GM12878 (cell line): ENCODE data around the gene FLT1. TPM values are rescaled to one million over a fixed set of nuclear protein-coding genes. Genes with fewer than 3 reads are reported as not detected.

Experiments
- ATAC-seq: fragments of 200-7000 bp; cut with Tn5 transposase; 3 replicates; pipeline ENCODE4 v1.9.1; 2020; ENCODE audit warnings: mild to moderate bottlenecking, moderate library complexity
- BruUV-seq: library from RNA; stranded (reverse); fragments of 400-500 nt; replicated peaks from 2 replicates; lab custom pipeline; 2021; lab: Mats Ljungman, UMichigan
- CTCF ChIA-PET: fragments of 300-600 bp; sonication (Branson Sonifier 250); formaldehyde crosslinking; extraction: SDS; loops from one replicate; lab custom pipeline; 2021; ENCODE audit warnings: inconsistent platforms; lab: Yijun Ruan, JAX
- POLR2A ChIA-PET: fragments of 350-600 bp; formaldehyde crosslinking; extraction: SDS; loops from one replicate; lab custom pipeline; 2021; ENCODE audit warnings: inconsistent platforms; lab: Charles Lee
- RAD21 ChIA-PET: fragments of 300-600 bp; sonication (Branson Sonifier 250); formaldehyde crosslinking; loops from one replicate; lab custom pipeline; 2023; ENCODE audit warnings: antibody characterized with exemption; ENCODE audit not compliant: unreplicated experiment; lab: Charles Lee
- SMC1A ChIA-PET: fragments of 300-600 bp; sonication (Branson Sonifier 250); formaldehyde crosslinking; loops from one replicate; lab custom pipeline; 2023; ENCODE audit not compliant: unreplicated experiment, uncharacterized antibody; lab: Charles Lee
- DNase-seq: peaks from one replicate; pipeline ENCODE4 v3.0.0-alpha.2; 2011; ENCODE audit warnings: low read depth, low spot score
- FAIRE-seq: peaks from 3 replicates; lab custom pipeline; 2011; peaks lifted over from hg19 to GRCh38; lab: Jason Lieb, UNC
- H2AFZ ChIP-seq: 2 replicates; pipeline ENCODE4 v1.6.0; 2011; ENCODE audit warnings: low read depth, low read length, control low read depth; ENCODE audit not compliant: control insufficient read depth
- H3K27ac ChIP-seq: 2 replicates; pipeline ENCODE4 v1.5.1; 2011; ENCODE audit warnings: control low read depth; ENCODE audit not compliant: control insufficient read depth, insufficient read depth
- H3K27me3 ChIP-seq, 2 experiments: replicated peaks in 1 of 2; 2 replicates each; pipeline versions ENCODE4 v1.6.0 to v1.6.1; 2011; ENCODE audit warnings: low read length in 1 of 2; ENCODE audit not compliant: control insufficient read depth in 2 of 2, insufficient read depth in 2 of 2
- H3K36me3 ChIP-seq, 2 experiments: 2 replicates each; pipeline ENCODE4 v1.5.1; 2011; ENCODE audit warnings: low read length in 1 of 2; ENCODE audit not compliant: control insufficient read depth in 2 of 2, insufficient read depth in 2 of 2
- H3K4me1 ChIP-seq: 2 replicates; pipeline ENCODE4 v1.6.1; 2011; ENCODE audit warnings: mild to moderate bottlenecking, low read length, moderate library complexity, mixed read lengths; ENCODE audit not compliant: control insufficient read depth, insufficient read depth
- H3K4me2 ChIP-seq: 2 replicates; pipeline ENCODE4 v1.6.0; 2011; ENCODE audit warnings: control low read depth; ENCODE audit not compliant: control insufficient read depth, insufficient read depth
- H3K4me3 ChIP-seq: fragments of 200-600 bp; sonication (generic); 2 replicates; pipeline ENCODE4 v1.5.1; 2016
- H3K79me2 ChIP-seq: 2 replicates; pipeline ENCODE4 v1.6.0; 2011; ENCODE audit warnings: low read length; ENCODE audit not compliant: control insufficient read depth, insufficient read depth
- H3K9ac ChIP-seq: 2 replicates; pipeline ENCODE4 v1.8.0; 2011; ENCODE audit warnings: low read length, control low read depth, mixed read lengths; ENCODE audit not compliant: control insufficient read depth, insufficient read depth
- H3K9me3 ChIP-seq: replicated peaks from 3 replicates; pipeline ENCODE4 v1.5.1; 2011; ENCODE audit warnings: mild to moderate bottlenecking, low read length; ENCODE audit not compliant: control insufficient read depth, insufficient read depth
- H4K20me1 ChIP-seq: 2 replicates; pipeline ENCODE4 v1.6.0; 2011; ENCODE audit not compliant: control insufficient read depth, insufficient read depth
- BCL11A ChIP-seq: IDR thresholded peaks from 2 replicates; pipeline ENCODE4 v1.6.1; 2011; ENCODE audit warnings: low read depth, low read length
- BCL3 ChIP-seq: IDR thresholded peaks from 2 replicates; pipeline ENCODE4 v1.6.1; 2011; ENCODE audit warnings: borderline replicate concordance, low read depth, mild to moderate bottlenecking, moderate library complexity, low read length; ENCODE audit not compliant: insufficient read depth, poor library complexity, severe bottlenecking
- CHD2 ChIP-seq: IDR thresholded peaks from 2 replicates; pipeline ENCODE4 v1.6.1; 2011; ENCODE audit warnings: low read depth, low read length, improper control_type of control experiment, borderline replicate concordance
- KLF5 ChIP-seq: fragments of 450-650 bp; IDR thresholded peaks from 2 replicates; pipeline ENCODE4 v1.6.1; 2014; ENCODE audit warnings: mild to moderate bottlenecking; ENCODE audit not compliant: partially characterized antibody
- MEF2A ChIP-seq: IDR thresholded peaks from 2 replicates; pipeline ENCODE4 v1.6.1; 2011; ENCODE audit warnings: low read depth, mild to moderate bottlenecking, low read length, moderate library complexity; ENCODE audit not compliant: insufficient read depth
- MYC ChIP-seq: IDR thresholded peaks from 2 replicates; pipeline ENCODE4 v1.6.1; 2011; ENCODE audit warnings: mild to moderate bottlenecking, low read length, moderate library complexity, inconsistent platforms; ENCODE audit not compliant: insufficient read depth, insufficient replicate concordance, insufficient read length, severe bottlenecking
- RELA ChIP-seq: fragments of 450-650 bp; IDR thresholded peaks from 2 replicates; pipeline ENCODE4 v1.8.0; 2014; ENCODE audit warnings: borderline replicate concordance; ENCODE audit not compliant: partially characterized antibody
- SKIL ChIP-seq: fragments of 450-650 bp; IDR thresholded peaks from 2 replicates; pipeline ENCODE4 v1.6.1; 2017; ENCODE audit warnings: mild to moderate bottlenecking, low read depth, inconsistent platforms; ENCODE audit not compliant: poor library complexity, severe bottlenecking
- SMAD1 ChIP-seq: fragments of 450-650 bp; IDR thresholded peaks from 2 replicates; pipeline ENCODE4 v1.6.1; 2018; ENCODE audit warnings: mild to moderate bottlenecking, low read depth; ENCODE audit not compliant: partially characterized antibody
- YBX1 ChIP-seq: fragments of 450-650 bp; IDR thresholded peaks from 2 replicates; pipeline ENCODE4 v1.6.1; 2016; ENCODE audit warnings: antibody characterized with exemption
- WGBS: methylation state at CpG from one replicate; pipeline ENCODE4 v1.1.6; 2016; ENCODE audit warnings: low lambda C conversion rate; ENCODE audit not compliant: insufficient replicate concordance, insufficient coverage; ENCODE audit errors: missing lambda C conversion rate; 5-methylcytosine and 5-hydroxymethylcytosine counted together
- in situ Hi-C: fragments of 300-500 bp; cut with MboI; formaldehyde crosslinking; loops from 9 replicates; pipeline ENCODE4 v1.14.3; 2018; ENCODE audit warnings: mixed read lengths
- intact Hi-C: fragments of 100-400 bp; cut with micrococcal nuclease; formaldehyde crosslinking; loops from one replicate; pipeline ENCODE4 v1.14.2; 2022; ENCODE audit not compliant: unreplicated experiment
- polyA plus RNA-seq, 11 experiments: library from polyadenylated mRNA; depleted of rRNA in 4 of 11; unstranded in 6 of 11; stranded (reverse) in 5 of 11; fragments of >200 nt; fragmentation: Nextera tagmentation in 4 of 11; fragmentation: Illumina TruSeq in 1 of 11; extraction: Ambion mirVana in 4 of 11; extraction: Trizol in 1 of 11; gene quantifications; 1 replicate in 1 of 11; 2 replicates in 10 of 11; pipeline versions ENCODE4 v1.2.1 to v1.2.3, GENCODE V29; 2011 to 2016; ENCODE audit warnings: inconsistent platforms in 2 of 11, missing spikeins in 2 of 11, low read depth in 1 of 11
- total RNA-seq, 4 experiments: library from RNA; depleted of rRNA in 3 of 4; stranded (reverse); fragments of >200 nt in 3 of 4; fragmentation: Illumina TruSeq in 1 of 4; extraction: Trizol in 1 of 4; gene quantifications; 2 replicates each; pipeline versions ENCODE4 v1.2.1 to v1.2.3, GENCODE V29; 2013 to 2021

FLT1 gene
- total and polyA plus RNA-seq, 10 of the 15 experiments (the other 5 are each of a cell fraction or from before 2014, with no cell fraction given) = 0.55 to 5.6 (median 0.84) TPM

DNA sequence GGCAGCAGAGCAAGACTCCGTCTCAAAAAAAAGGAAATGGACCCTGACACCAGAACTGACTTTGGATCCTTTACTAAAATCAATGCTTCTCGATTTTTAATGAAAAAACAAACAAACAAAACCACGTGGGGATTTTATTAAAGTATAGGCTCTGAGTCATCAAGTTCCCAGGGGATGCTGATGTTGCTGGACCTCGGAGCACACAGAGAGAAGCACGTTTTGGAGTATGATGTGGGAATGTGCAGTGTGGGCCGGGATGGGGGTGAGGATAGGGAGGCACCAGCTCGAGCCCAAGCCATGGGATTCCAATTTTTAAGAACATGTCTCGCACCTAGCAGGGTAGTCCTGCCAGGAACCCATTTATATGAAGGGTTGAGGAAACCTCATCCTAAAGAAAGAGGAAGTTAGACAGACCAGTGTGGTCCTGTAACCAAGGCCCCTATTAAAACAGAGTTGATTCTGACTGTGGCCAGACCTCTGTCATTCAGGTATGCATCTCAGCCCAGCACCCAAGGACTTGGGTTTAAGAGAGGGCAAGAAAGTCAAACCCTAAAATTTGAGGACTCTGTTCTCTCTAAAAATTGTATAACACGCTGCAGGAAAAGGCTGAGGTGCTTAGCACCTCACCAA is 6.4 kb downstream of the FLT1 start:
- TF ChIP-seq BCL11A = no peak
- no peak for TF ChIP-seq MEF2A
- no peak for TF ChIP-seq SMAD1
- in situ Hi-C loops (no loop called here), intact Hi-C loops (no loop called here)
- SMC1A ChIA-PET = no interaction called here
- DNase-seq (no peak), FAIRE-seq (no peak), ATAC-seq (peak; percentile 78)
- BruUV-seq = no TSS peak
- 13% methylated on average over 9 of the region's 9 CpGs for WGBS
- Histone ChIP-seq H3K36me3 (no peaks in the 10 kb centered on the region), H3K4me2 (no peak overlapping the region), H3K4me1 (no peaks in the 10 kb centered on the region), H3K79me2 (no peaks in the 10 kb centered on the region), H4K20me1 (no peaks in the 10 kb centered on the region), H3K27ac (no peak overlapping the region), H3K27me3 (peaks cover 2 to 5% of the 10 kb centered on the region in 2 experiments; a peak in 3 of 4 replicates), H3K9me3 (no peaks in the 10 kb centered on the region), H3K9ac (no peak overlapping the region), H3K4me3 (no peak overlapping the region), H2AFZ (no peak overlapping the region)
- RAD21 ChIA-PET = no interaction called here
- POLR2A ChIA-PET = no interaction called here
- CTCF ChIA-PET = no interaction called here

DNA sequence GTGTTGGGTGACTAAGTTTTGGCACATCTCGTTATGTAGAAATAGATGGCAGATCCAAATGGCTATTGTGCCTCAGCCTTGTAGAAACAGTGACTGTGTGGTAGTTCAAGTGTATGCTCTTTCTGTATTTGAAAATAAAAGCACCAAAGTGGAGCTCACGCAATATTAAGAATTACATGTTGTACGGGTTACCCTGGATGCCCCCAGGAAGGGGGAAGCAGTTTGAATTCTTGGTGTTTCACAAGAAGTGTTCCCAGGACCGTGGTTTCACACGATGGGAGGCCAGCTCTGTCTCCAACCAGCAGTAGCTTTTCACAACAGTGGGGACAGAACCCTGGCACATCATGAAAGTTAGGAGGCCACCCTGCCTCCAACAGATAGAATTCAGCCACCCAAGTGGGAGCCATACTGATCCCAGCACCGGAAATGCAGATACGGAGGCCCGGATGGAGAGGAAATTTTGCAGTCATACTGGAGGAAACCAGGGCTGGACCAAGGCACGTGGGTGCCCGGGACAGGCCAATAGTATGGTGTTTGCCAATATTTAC is 8.9 kb downstream of the FLT1 start:
- intact Hi-C loops = no loop called here
- H3K9me3 ChIP-seq = no peaks in the 10 kb centered on the region
- H3K36me3 ChIP-seq = no peaks in the 10 kb centered on the region
- ChIA-PET POLR2A (interaction anchor here (1.5 kb wide), 1 partner anchor 11 kb away, joined by 3 read pairs; no protein-coding TSS in a partner anchor), SMC1A (interaction anchor here (1.4 kb wide), 1 partner anchor 12 kb away, joined by 4 read pairs; no protein-coding TSS in a partner anchor), RAD21 (interaction anchor here (1.1 kb wide), 1 partner anchor 60 kb away, joined by 3 read pairs; no protein-coding TSS in a partner anchor), CTCF (no interaction called here)
- DNase-seq = no peak
- no peak overlapping the region for H3K4me3 ChIP-seq
- H2AFZ ChIP-seq = no peak overlapping the region
- H3K4me1 ChIP-seq = no peaks in the 10 kb centered on the region
- no peaks in the 10 kb centered on the region for H3K79me2 ChIP-seq
- H3K9ac ChIP-seq = no peak overlapping the region
- no peak for ATAC-seq
- no peak overlapping the region for H3K4me2 ChIP-seq
- no peak overlapping the region for H3K27ac ChIP-seq
- BruUV-seq = no TSS peak
- WGBS = 49% methylated on average over 10 of the region's 10 CpGs
- no peaks in the 10 kb centered on the region for H4K20me1 ChIP-seq
- no peak for FAIRE-seq
- in situ Hi-C loops = no loop called here
- 0 out of 4 replicates have a peak, but pooled peaks cover 0 to 2% of the 10 kb centered on the region in 2 experiments for H3K27me3 ChIP-seq
- no peak for TF ChIP-seq MYC
- no peak for TF ChIP-seq YBX1
- TF ChIP-seq RELA = no peak
- no peak for TF ChIP-seq CHD2
- TF ChIP-seq SKIL = no peak
- TF ChIP-seq KLF5 = no peak
- TF ChIP-seq BCL3 = no peak
